ENCODE data around the gene KRTAP3-1. TPM values are rescaled to one million over a fixed set of nuclear protein-coding genes. Genes with fewer than 3 reads are reported as not detected.
"Not testable (repeated sequence)": the region's sequence is repeated elsewhere in the genome, so short reads cannot be mapped to it uniquely, and the experiment has no call there.

Gene KRTAP3-1
- total RNA-seq (not detected), polyA plus RNA-seq (ENCODE audit: insufficient read depth, low read depth, low replicate concordance) (not detected)
- long read RNA-seq, donor 1: 0 reads
- long read RNA-seq, donor 2: 0 reads
- long read RNA-seq, donor 3: 0 reads
- long read RNA-seq, donor 4: 0 reads
- long read RNA-seq, donor 5: 0 reads
- long read RNA-seq, donor 6: 0 reads
- long read RNA-seq, donor 7: 0 reads
- long read RNA-seq, donor 8: 0 reads
- long read RNA-seq, donor 9: 0 reads
- long read RNA-seq, donor 10: 0 reads

GRCh38 chr17:41008811-41009210 lies at the start of gene KRTAP3-1:
Gene KRTAP3-1, minus strand, starts transcription at chr17:41009128. Its CDS starts 54 bp downstream, at chr17:41009074.
- no peak for DNase-seq
- no peaks in the 10 kb centered on the region for H3K4me1 ChIP-seq (ENCODE audit: control insufficient read depth in 2 of 3, insufficient read depth in 2 of 3, low read depth in 1 of 3, low read length in 3 of 3)

GRCh38 chr17:41057547-41057946 lies 48.6 kb upstream of the KRTAP3-1 start:
- no peak overlapping the region for H3K27ac ChIP-seq (ENCODE audit: low read depth in 2 of 2, low read length in 2 of 2)
- intact Hi-C loops (cut with DNase I): no loop called here
- H3K27me3 ChIP-seq (ENCODE audit: control insufficient read depth, insufficient read depth, low read length): no peaks in the 10 kb centered on the region
- DNase-seq: no peak
- H3K4me1 ChIP-seq (ENCODE audit: control insufficient read depth in 2 of 3, insufficient read depth in 2 of 3, low read depth in 1 of 3, low read length in 3 of 3): no peaks in the 10 kb centered on the region
- TF ChIP-seq CTCF (IDR thresholded peaks at IDR 0.05; ENCODE audit: borderline replicate concordance, extremely low read depth, insufficient read depth): no peak
- no peak overlapping the region for H3K9ac ChIP-seq (ENCODE audit: low read length in 3 of 3)
- no peak overlapping the region for H3K4me3 ChIP-seq (ENCODE audit: low read length in 3 of 3)
- H3K36me3 ChIP-seq (ENCODE audit: control insufficient read depth in 2 of 3, insufficient read depth in 3 of 3, low read length in 3 of 3): no peaks in the 10 kb centered on the region
- no peak for FAIRE-seq
- no peaks in the 10 kb centered on the region for H3K9me3 ChIP-seq (ENCODE audit: control insufficient read depth in 2 of 3, insufficient read depth in 1 of 3, low read length in 3 of 3)

More at GRCh38 chr17:41008811-41009210, at the start of gene KRTAP3-1:
- Histone ChIP-seq H3K4me3 (ENCODE audit: low read length in 3 of 3) (no peak within 1 kb of the TSS), H3K9me3 (ENCODE audit: control insufficient read depth in 2 of 3, insufficient read depth in 1 of 3, low read length in 3 of 3) (no peaks in the 10 kb centered on the region), H3K9ac (ENCODE audit: low read length in 3 of 3) (no peak within 1 kb of the TSS), H3K27ac (ENCODE audit: low read depth in 2 of 2, low read length in 2 of 2) (no peak within 1 kb of the TSS), H3K36me3 (ENCODE audit: control insufficient read depth in 2 of 3, insufficient read depth in 3 of 3, low read length in 3 of 3) (no peaks in the 10 kb centered on the region), H3K27me3 (ENCODE audit: control insufficient read depth, insufficient read depth, low read length) (no peaks in the 10 kb centered on the region)
- no peak for FAIRE-seq
- TF ChIP-seq CTCF (IDR thresholded peaks at IDR 0.05; ENCODE audit: borderline replicate concordance, extremely low read depth, insufficient read depth): no peak
- intact Hi-C loops (cut with DNase I): no loop called here

- H3K27ac ChIP-seq (ENCODE audit: low read depth in 2 of 2, low read length in 2 of 2); H3K4me3 ChIP-seq (ENCODE audit: low read length in 3 of 3); H3K4me1 ChIP-seq (ENCODE audit: control insufficient read depth in 2 of 3, insufficient read depth in 2 of 3, low read depth in 1 of 3, low read length in 3 of 3); H3K27me3 ChIP-seq (ENCODE audit: control insufficient read depth, insufficient read depth, low read length); H3K9ac ChIP-seq (ENCODE audit: low read length in 3 of 3); H3K9me3 ChIP-seq (ENCODE audit: control insufficient read depth in 2 of 3, insufficient read depth in 1 of 3, low read length in 3 of 3); H3K36me3 ChIP-seq (ENCODE audit: control insufficient read depth in 2 of 3, insufficient read depth in 3 of 3, low read length in 3 of 3); intact Hi-C loops (cut with DNase I); FAIRE-seq; DNase-seq: not testable (repeated sequence)
Measured at GRCh38 chr17:41055130-41055529, 46.2 kb upstream of the KRTAP3-1 start, which contains the start of gene KRTAP2-2. Gene KRTAP2-2, minus strand, starts transcription at chr17:41055230. Its CDS starts 19 bp downstream, at chr17:41055211.

GRCh38 chr17:41054556-41054955 lies 45.6 kb upstream of the KRTAP3-1 start:
- DNase-seq; H3K4me1 ChIP-seq (ENCODE audit: control insufficient read depth in 2 of 3, insufficient read depth in 2 of 3, low read depth in 1 of 3, low read length in 3 of 3); H3K4me3 ChIP-seq (ENCODE audit: low read length in 3 of 3); H3K27me3 ChIP-seq (ENCODE audit: control insufficient read depth, insufficient read depth, low read length); H3K27ac ChIP-seq (ENCODE audit: low read depth in 2 of 2, low read length in 2 of 2); H3K9me3 ChIP-seq (ENCODE audit: control insufficient read depth in 2 of 3, insufficient read depth in 1 of 3, low read length in 3 of 3); H3K9ac ChIP-seq (ENCODE audit: low read length in 3 of 3); intact Hi-C loops (cut with DNase I); H3K36me3 ChIP-seq (ENCODE audit: control insufficient read depth in 2 of 3, insufficient read depth in 3 of 3, low read length in 3 of 3); FAIRE-seq: not testable (repeated sequence)
